Ramos (cell line): Measurements from ENCODE around the gene SPOCK1.

ENCODE experiments used
- in situ Hi-C: fragments of 300-500 bp; cut with MboI; formaldehyde crosslinking; loops from one replicate; pipeline ENCODE4 v1.14.3; 2022; ENCODE audit warnings: low sequenced_read_pairs; ENCODE audit not compliant: unreplicated experiment

Gene SPOCK1

DNA sequence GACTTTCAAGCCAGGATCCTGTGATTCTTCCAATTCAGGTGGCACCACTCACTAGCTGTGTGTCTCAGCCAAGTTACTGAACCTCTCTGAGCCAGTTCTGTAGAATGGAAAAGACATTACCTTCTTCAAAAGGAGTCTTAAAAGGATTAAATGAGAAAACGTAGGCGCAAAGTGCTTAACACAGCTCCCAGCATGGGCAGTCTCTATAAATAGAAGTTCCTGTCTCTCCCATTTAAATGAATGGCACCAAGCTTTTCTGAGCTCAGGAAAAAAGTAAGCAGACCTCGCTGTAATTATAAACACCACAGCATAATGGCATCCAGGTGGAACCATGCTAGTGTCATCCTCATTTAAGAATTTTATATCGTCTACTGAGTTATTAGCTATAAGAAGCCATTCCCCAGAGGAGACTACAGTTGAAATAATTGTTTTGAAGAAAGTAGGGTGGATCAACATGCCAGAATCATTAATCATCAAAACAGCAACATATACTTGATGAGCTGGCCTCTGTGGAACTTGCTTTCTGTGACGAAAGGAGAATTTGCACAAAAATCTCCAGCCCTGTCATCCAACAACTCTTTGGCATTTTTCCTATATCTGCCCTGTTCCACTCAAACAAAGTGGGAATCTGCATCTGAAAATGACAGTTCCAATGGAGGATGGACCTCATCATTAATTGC, 188.9 kb downstream of the SPOCK1 start:
- in situ Hi-C loops = no loop called here

DNA sequence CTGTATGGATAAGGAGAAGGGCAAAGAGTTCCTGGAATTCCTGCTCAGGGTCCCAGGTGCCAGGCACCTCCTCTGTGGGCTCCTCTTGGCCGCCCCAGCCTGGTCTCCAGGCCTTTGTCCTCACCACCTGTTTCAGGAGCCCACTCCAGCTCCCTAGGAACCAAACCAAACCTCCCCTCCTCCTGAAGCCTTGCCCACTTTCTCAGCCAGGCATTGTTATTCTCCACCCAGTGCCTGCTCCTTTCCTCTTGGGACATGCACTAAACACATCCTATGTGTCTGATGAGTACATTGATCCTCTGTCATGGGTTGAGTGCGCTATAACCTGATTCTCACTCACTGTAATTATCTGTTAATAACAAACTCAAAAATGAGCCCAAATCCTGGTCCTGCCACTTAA, 189.8 kb downstream of the SPOCK1 start:
- in situ Hi-C loops = no loop called here

DNA sequence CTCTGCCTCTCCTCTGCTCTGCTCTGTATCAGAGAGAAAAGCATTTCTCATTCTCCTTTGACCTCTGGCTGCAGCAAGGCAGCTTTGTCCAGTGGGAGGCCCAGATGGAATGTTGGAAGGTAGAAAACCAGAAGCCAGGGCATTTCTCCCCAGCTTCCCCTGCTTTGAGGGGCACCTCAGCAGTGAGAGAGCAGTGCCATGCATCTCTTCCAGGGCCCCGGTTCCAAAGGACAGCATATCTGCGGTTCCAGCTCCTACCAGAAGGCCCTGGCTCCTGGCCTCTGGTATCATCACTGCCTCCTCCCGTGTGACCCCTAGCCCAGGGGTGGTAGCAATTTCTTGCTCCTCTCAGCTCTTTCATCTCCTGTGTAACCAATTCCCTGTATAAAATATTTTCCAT, 190.8 kb downstream of the SPOCK1 start:
- in situ Hi-C loops = no loop called here

DNA sequence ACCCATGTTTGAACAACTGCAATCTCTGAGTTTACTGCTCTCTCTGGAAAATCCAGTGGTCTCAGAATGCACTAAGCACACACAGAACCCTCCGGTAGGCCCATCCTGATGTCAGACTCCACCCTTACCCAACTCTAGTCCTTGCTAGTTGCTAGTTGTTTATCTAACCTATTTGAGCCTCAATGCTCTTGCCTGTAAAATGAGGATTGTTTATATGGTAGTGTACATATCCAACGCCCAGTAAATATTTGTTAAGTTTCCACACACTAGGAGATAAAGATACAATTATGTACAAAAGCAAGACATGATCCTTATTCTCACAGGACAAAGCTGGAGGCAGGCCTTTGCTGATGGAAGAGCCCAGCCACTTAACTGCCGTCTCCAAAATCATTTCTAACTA, 192.2 kb downstream of the SPOCK1 start:
- in situ Hi-C loops = no loop called here

DNA sequence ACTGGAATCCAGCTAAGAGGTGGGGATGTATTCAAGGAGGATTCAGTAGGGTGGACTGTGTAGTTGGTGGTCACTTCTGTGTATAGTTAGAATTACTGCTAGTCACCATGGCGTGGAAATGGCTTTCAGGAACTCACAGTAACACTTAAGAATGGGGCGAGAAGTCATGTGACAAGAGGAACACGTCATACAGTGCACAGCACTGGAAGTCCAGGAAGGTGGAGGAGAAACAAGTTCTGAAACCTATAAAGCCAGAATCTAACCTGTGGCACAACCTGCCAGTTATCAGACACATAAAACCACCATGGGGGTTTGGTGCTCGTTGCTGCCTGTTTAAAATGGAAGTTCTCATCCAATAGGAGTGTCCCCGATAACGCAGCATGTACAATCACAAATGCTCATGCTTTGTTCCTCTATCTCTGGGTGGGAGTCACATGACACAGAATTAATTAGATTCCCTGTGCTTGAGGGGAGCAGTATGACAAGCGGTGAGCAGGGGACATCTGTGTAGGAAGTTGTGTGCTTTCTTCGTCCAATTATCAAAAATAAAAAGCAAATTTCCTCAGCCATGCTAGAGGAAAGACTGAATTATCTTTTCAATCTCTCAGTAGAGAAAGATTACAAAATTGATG, 193.0 kb downstream of the SPOCK1 start:
- in situ Hi-C loops = no loop called here

DNA sequence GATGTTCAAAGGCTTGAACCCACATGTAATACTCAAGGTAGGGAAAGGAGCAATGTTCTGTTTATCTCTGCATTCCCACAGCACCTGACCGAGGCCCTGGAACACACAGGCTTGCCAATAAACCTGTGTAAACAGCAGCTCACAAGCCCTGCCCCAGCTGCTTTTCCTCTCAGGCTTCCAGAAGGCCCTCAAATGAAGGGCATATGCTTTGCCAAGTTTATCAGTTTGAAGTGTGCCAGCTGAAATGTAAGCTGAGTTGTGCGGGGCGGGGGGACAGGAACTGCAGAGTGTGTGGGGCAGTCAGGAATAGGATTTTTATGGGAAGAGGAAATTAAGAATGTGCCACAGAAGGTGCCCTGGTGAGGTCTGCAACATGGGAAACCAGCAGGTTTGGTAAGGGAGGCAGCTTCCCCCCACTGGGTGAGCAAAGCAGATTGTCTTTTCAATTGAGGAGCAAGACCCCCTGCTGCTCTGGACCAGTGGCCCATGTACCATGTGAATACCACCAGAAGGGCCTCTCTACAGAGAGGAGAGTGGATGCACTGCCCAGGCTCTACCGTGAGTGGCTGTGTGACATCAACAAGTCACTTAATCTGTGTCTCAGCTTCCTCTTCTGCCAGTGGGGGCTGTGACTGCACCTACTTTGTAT, 194.8 kb downstream of the SPOCK1 start:
- in situ Hi-C loops = no loop called here

DNA sequence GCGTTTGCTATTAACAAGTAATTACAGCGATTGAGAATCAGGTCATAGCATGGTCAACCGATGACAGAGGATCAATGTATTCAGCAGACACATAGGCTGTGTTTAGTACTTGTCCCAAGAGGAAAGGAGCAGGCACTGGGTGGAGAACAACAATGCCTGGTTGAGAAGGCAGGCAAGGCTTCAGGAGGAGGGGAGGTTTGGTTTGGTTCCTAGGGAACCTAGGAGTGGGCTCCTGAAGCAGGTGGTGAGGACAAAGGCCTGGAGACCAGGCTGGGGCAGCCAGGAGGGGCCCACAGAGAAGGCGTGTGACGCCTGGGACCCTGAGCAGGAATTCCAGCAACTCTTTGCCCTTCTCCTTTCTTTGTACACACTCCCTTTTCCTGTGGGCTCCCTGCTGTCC, 195.6 kb downstream of the SPOCK1 start:
- in situ Hi-C loops = no loop called here

DNA sequence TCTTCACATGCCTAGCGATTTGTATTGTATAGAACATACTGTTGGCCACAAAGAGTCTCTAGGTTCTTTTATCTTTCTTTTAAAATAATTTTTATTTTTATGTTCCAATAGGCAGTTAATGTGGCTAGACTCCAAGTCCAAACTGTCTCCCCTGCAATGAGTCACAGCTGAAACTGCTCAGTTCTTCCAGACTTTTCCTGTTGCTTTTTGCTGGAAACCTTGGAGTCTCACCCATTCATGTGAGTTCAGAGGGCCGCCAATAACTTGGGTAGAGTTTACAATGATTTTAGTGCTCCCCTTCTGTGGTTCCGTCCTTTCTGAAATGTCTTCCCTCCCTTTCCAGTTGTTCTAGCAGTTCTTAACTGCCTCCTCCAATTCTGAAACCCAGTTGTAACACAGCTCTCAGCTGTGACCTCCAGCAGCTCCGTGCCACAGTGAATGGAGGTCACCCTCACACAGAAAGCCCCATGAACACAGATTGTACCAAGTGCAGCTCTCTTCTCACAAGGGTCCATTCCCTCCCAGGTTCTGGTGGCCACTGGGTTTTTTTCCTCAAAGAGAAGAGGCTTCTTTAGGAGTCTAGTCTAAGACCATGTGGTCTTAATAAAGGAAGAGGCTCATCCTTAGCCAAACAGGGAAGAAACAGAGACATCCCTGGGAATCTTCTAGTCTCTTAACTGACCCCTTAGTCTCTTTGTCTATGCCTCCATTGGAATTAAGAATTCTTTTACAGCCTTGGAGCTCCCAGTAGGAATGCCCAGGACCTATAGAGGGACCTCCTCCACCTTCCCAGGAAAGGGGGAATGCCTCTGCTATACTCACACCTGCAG, 198.5 kb downstream of the SPOCK1 start:
- in situ Hi-C loops = no loop called here

DNA sequence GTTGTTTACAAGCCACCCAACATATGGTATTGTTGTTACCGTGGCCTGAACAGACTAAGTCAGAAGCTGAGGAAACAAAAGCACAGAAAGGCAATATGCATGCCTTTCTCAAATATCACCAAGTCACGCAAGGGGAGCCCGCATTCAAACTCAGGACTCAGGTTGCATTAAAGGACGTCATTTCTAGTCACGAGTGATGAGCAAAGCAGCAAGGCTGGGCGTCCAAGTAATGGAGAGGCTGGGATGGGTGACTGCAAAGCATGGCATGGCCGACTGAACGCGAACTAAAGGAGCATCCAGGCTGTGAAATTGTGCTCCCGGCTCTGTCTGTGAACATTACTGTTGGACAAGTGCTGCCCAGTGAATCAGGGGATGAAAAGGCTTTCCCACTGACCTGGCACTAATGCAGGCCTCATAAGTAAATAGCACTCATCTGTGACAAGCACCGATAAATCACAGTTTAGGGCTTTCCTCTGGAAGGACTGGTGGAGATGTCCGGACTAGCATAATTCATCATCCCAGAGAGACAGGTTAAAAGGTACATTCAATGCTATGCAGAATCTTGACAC, 202.8 kb downstream of the SPOCK1 start:
- in situ Hi-C loops = no loop called here

DNA sequence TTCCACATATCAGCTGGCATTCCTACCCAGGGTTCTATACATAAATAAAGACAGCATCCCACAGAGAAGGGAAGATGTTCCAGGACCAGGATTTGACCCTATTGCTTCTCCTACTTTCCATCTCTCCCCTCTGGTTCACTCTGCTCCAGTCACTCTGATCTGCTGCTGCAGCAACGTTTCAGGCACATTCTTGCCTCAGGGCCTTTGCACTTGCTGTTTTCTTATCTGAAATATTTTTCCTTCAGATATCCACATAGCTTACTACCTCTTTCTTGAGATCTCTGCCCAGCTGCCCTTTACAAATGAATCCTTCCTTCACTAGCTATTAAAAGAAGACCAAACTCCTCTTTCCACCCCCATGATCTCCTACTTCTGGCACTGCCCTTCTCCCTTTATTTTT, 204.5 kb downstream of the SPOCK1 start:
- in situ Hi-C loops = no loop called here

DNA sequence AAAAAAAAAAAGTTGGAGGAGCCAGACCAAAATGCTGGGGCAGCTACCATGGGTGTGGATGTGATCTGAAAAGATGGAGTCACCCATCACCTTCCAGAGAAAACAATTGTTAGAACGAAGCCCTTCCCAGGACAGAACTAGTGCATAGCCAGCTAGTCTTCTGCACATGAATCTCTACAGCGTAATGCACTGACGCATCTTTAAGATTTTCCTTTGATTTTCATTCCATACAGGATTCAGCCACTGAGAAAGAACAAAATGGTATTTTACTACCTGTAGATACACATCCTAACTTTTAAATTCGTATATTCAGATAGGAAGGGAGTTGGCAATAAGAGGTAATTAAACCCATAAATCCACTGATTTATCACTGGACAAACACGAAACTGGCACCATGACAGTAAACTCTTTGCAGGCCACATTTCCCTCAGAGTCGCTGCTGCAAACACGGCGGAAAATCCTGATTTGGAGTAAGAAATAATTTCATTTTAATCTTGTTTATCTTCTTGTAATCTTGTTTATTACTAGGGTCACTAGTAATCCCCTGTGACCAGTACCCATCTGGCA, 206.6 kb downstream of the SPOCK1 start:
- in situ Hi-C loops = no loop called here

DNA sequence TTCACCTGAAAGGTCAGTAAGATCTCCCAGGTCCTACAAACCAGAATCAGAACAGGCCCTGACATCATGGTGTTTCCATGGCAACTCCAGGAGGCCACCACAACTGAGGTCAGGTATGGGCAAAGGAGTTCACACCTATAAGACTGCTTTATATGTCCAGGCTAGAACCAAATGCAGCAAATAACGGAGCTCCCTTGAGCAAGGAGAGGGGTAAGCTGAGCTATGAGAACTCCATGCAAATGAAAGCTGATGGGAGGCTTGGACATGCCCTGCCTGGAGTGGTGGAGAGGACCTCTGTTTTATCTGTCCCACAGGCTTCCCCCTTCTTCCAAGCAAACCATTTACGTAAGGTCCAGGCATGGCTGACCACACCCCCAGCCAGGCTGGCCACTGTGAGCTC, 207.7 kb downstream of the SPOCK1 start:
- in situ Hi-C loops = no loop called here

DNA sequence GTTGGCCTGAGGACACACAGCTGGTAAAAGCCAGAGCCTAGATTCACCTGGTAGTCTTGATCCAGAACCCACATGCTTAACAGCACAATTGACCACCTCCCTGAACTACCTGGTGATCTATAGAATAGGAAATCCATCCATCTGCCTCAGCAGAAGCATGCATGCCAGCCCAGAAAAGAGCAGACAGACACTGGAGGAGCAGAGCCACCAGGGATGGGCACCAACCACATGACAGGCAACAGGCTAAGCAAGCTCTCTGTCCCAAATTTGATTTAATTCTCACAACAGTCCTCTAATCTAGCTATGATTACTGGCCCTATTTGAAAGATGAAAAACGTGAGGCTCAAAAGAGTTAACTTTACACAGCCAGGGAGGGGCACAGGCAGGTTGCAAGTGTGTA, 208.1 kb downstream of the SPOCK1 start:
- in situ Hi-C loops = no loop called here

DNA sequence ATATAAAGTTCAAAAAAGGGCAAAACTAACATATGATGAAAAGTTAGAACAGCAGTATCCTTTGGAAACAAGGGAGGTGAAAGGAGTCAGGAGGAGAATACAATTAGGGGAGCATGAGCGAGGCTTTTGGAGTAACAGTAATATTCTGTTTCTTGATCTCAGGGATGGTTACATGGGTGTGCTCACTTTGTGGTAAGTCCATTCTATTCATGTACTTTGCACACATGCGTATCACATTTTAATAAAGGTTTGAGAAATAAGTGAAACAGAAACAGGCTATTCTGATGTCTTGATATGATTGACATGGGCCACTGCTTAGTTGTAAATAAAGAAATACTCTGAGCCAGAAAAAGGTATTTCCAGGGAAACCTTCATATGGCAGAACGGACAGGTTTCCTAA, 208.8 kb downstream of the SPOCK1 start:
- in situ Hi-C loops = no loop called here

DNA sequence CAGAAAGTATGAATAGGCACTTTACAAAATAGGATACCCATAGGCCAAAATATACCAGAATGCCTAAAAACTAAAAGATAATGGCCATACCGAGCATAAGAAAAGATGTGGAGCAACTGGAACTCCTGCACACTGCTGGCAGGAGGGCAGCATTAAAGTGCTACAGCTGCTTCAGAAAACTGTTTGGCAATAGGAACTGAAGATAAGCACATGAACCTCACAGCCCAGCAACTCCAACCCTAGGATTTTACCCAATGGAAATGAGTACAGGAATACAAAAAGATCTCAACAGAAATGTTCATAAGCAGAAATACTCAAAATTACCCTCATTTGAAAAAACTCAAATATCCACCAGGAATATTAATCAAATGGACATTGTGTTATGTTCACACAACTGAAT, 209.3 kb downstream of the SPOCK1 start:
- in situ Hi-C loops = no loop called here

DNA sequence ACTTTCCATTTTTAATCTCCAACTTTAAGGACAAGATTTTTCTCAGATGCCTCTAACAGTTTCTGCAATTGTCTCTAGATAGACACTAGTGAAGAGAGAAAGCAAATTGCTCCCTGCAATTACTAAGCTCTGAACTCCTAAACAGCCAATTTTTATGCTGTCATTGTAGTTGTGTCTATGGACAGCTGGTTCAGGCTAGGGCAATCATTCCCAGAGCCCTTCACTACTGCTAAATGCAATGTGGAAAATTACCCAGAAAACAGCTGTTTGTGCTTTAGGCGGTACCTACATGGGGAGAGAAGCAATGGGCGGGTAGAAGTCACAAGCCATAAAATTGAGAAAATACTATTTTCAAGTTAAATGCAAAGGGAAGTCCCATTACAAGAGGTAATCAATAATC, 211.6 kb downstream of the SPOCK1 start:
- in situ Hi-C loops = no loop called here

DNA sequence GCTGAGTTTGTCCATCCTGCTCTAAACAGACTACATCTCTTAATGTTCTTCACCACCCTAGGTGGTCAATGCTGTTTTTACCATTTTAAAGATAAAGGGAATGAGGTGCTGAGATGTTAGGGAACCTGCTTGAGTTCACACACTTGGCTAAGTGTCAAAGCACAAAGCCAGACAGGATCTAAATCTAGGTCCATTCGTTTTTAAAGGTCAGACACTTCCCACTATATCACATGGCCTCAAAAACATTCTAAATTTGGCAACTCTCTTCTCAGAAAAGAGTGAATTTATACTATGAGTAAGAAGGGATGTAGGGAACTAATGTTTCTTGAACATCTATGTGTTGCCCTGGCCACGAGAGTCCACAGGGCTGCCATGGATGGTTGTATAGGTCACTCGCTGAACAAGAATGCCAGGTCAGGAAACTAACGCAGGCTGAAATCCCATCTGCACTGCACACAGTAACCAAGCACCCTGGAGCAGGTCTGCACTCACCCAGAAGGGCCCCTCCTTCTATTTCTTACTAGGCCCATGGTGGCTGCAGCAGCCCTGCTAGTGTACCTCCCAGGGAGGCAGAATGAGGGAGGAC, 213.0 kb downstream of the SPOCK1 start:
- in situ Hi-C loops = no loop called here

DNA sequence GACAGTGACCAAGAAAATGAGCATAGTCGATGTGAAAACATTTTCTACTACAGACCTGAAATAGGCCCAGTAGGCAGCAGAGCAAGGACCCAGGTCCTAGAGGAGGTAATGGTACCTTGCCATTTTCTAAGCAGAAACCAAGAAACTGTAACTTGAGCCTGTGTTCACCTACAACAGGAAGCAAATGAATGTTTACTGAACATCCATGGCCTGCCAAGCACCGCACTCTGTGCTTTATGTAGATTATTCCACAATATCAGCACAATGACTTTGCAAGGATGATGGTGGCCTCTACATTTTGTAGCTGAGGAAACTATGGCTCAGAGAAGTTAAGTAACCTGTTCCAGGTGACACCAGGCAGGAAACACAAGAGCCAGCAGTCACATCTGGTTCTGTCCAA, 215.3 kb downstream of the SPOCK1 start:
- in situ Hi-C loops = no loop called here

DNA sequence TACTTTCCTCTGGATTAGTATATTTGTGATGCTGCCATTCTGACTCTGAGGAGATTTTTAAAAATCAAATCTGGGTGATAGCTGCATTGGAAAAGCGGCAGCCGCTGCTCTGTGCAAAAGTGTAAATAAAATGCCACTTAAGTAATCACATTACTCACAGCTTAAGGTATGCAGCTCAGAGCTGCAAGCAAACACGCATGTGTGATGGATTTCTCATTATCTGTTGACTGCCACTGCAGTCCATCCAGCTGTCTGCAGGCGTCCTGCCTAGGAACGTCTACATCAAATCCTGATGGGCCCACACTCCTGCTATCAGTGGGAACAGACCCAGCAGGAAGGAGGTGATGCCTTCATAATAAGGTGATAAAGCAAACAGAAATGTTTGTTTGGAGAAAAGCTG, 216.9 kb downstream of the SPOCK1 start:
- in situ Hi-C loops = no loop called here

DNA sequence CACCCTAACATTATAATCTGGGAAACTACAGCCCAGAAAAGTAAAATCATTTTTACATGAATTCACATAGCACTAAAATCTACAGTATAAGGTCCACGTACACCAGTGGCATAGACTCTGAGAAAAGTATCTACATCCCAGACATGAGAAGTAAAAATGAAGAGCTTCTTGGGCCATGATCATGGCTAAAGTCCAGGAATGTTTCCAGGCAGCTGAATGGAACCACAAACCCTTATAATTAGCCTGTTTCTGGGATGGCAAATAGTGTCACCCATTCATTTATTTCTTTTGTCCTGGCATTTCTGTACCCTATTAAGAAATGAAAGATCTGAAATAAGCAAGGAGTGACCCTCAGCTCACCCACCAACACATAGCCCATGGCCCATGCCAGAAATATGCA, 217.9 kb downstream of the SPOCK1 start:
- in situ Hi-C loops = no loop called here
